DMS 273 treated with DMSO at 0.1 percent for 48 hours (cell line): ENCODE results near the gene STX18.
"Not testable (repeated sequence)": the region's sequence is repeated elsewhere in the genome, so short reads cannot be mapped to it uniquely, and the experiment has no call there.

Source experiments
- DNase-seq: peaks from one replicate; lab custom pipeline; 2025; lab: John Stamatoyannopoulos, UW

STX18 gene

GRCh38 chr4:4437798-4438470 is 103.9 kb downstream of the STX18 start:
- no peak for DNase-seq

GRCh38 chr4:4436244-4436823 is 105.5 kb downstream of the STX18 start:
- DNase-seq, result no peak

- DNase-seq, result no peak
These were observed 107.9 kb downstream of the STX18 start for GRCh38 chr4:4433941-4434340.

- DNase-seq, result no peak
These were observed 109.3 kb downstream of the STX18 start for GRCh38 chr4:4432341-4433125.

- DNase-seq, result no peak
These were observed 111.2 kb downstream of the STX18 start for GRCh38 chr4:4430492-4431195.

GRCh38 chr4:4428966-4429875 is 112.6 kb downstream of the STX18 start:
- DNase-seq, result no peak

GRCh38 chr4:4427886-4428285 is 114.0 kb downstream of the STX18 start:
- DNase-seq, result no peak

- DNase-seq, result no peak
These were observed 114.6 kb downstream of the STX18 start for GRCh38 chr4:4427121-4427870.

GRCh38 chr4:4426511-4427120 is 115.2 kb downstream of the STX18 start:
- DNase-seq, result no peak

GRCh38 chr4:4425696-4426095 is 116.2 kb downstream of the STX18 start:
- no peak for DNase-seq

GRCh38 chr4:4425119-4425690 is 116.6 kb downstream of the STX18 start:
- DNase-seq, result no peak

GRCh38 chr4:4424499-4425115 is 117.2 kb downstream of the STX18 start:
- DNase-seq, result no peak

- DNase-seq, result no peak
These were observed 117.9 kb downstream of the STX18 start for GRCh38 chr4:4423706-4424498.

GRCh38 chr4:4422856-4423499 is 118.9 kb downstream of the STX18 start:
- DNase-seq, result no peak

GRCh38 chr4:4422117-4422516 is 119.7 kb downstream of the STX18 start:
- DNase-seq, result not testable (repeated sequence)

GRCh38 chr4:4421356-4421755 is 120.5 kb downstream of the STX18 start:
- DNase-seq, result no peak

GRCh38 chr4:4420421-4420820 is 121.4 kb downstream of the STX18 start:
- no peak for DNase-seq

- DNase-seq, result no peak
These were observed 122.0 kb downstream of the STX18 start for GRCh38 chr4:4419896-4420295.
